CD4-positive, alpha-beta T cell treated with Interleukin-10 for 1 hour (primary cell): ENCODE results near the gene CAMK1D.
"Not testable (repeated sequence)": the region's sequence is repeated elsewhere in the genome, so short reads cannot be mapped to it uniquely, and the experiment has no call there.

Experiments used
- DNase-seq: peaks from one replicate; pipeline ENCODE4 v3.0.0-alpha.2; 2020

CAMK1D gene

GRCh38 chr10:12730809-12731519 lies 381.6 kb downstream of the CAMK1D start:
- no peak for DNase-seq

GRCh38 chr10:12733271-12733670 lies 383.9 kb downstream of the CAMK1D start:
- DNase-seq: no peak

- DNase-seq: no peak
These were observed 386.6 kb downstream of the CAMK1D start for GRCh38 chr10:12735843-12736462.

DNA sequence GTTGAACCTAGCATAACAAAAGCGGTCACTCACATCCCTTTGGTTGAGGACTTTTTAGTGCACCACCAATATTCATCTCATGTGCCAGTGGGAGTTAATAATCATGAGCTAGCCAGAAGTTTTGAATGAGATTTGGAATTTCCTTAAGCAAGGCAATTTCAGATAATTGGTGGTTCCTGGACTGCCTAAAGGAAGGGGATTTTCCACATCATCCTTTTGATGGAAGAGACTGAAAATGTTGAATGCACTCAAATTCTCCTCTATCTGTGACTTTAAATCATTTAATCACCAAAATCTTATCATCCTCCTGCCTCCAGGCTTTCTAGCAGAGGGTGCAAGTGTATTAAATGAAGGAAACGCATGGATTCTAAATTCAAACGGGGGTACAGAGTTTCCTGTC lies 391.5 kb downstream of the CAMK1D start:
- no peak for DNase-seq

GRCh38 chr10:12741360-12741804 lies 392.0 kb downstream of the CAMK1D start:
- DNase-seq: no peak

GRCh38 chr10:12742771-12743170 lies 393.4 kb downstream of the CAMK1D start:
- no peak for DNase-seq

DNA sequence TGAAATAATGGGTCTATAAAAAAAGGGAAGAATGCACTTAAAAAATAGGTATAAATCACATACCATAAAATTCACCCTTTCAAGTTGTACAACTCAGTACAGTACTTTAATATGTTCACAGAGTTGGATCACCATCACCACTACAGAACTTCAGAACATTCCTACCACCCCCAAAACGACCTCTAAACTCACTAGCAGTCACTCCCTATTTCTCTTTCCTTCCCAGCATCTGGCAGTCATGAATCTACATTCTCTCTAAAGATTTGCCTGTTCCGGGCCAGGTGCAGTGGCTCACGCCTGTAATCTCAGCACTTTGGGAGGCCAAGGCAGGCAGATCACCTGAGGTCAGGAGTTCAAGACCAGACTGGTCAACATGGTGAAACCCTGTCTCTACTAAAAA lies 394.1 kb downstream of the CAMK1D start:
- not testable (repeated sequence) for DNase-seq

GRCh38 chr10:12743941-12744340 lies 394.6 kb downstream of the CAMK1D start:
- DNase-seq: no peak

DNA sequence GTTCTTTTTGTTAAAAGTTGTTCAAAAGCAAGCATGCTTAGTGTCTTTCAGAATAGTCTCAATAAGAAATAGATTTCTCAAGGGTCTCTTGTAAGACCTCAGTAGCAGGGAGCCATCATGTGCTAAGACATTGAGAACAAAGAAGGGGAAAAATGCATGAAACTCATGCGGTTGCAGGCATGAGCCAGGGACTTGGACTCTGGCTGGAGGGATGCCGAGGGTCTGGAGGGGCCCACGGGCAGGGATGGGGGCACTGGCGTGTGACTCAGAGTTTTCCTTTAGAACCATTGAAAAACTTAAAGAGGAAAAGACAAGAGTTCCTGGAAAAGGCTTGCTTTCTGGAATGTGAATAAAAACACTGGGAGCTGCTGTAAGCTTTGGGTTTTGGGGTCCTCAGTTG lies 398.8 kb downstream of the CAMK1D start:
- no peak for DNase-seq

DNA sequence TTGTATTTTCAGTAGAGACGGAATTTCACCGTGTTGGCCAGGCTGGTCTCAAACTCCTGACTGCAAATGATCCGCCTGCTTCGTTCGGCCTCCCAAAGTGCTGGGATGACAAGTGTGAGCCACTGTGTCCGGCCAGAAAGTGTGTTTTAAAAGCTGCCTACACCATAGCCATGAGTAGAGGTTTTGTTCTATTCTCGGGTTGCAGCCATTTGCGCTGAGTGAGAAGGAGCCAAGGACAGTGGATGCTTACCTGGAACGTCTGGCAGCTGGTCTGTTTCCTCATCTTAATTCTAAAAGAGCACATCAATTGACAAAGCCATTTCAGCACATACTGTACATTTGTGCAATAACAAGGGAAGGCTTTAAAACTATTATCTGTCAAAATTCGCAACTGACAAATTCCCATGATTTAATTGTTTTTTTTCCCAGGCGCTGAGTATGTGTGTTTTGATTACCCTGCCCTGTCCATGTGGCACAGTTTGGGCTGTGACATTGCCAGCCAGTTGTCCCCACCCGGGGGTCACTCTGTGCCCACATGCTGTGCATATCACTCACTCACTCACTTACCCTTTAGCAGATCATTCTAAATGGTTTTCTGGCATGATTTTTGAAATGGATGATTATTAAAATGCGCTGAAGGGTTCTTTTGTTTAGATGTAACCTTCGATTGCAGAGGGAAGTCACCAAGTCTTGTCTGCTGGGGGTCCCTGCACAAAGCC lies 400.6 kb downstream of the CAMK1D start:
- DNase-seq: no peak

- no peak for DNase-seq
These were observed 401.3 kb downstream of the CAMK1D start for GRCh38 chr10:12750526-12751201.

DNA sequence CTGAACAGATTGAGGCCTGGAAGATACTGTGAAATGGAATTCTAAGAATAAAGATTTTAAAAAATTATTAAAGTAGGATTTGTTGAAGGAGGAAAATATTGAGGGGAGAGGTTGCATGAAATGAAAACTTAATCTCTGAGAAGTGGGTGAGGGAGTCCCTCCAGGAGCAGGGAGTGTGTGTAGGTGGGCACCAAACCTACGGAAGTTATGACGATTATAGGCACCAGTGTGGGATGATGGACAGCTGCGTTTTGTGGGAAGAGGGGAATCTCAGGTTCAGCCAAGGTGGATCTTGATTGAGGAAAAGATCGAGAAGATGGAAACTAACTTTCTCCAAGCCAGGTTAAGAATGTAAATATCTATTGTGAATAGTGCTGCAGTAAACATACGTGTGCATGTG lies 405.7 kb downstream of the CAMK1D start:
- DNase-seq: no peak

GRCh38 chr10:12757351-12757750 lies 408.0 kb downstream of the CAMK1D start:
- no peak for DNase-seq

DNA sequence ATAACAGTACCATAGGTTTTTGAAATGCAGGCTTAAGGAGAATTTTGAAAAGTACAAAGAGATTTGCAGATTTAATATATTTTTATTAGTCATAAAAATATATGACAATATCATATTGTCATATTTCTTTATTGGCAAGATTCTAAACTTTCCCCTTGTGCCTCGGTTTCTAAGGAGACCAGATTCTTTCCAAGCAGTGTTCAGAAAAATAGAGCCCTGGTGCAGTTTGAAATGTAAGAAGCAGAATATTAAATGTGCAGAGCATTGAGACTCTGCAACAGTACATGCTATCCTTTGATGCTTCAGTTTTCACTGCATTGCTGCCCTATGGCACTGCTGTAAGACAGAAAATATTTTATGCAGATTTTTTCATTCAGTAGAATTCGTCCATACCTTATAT lies 408.9 kb downstream of the CAMK1D start:
- no peak for DNase-seq

DNA sequence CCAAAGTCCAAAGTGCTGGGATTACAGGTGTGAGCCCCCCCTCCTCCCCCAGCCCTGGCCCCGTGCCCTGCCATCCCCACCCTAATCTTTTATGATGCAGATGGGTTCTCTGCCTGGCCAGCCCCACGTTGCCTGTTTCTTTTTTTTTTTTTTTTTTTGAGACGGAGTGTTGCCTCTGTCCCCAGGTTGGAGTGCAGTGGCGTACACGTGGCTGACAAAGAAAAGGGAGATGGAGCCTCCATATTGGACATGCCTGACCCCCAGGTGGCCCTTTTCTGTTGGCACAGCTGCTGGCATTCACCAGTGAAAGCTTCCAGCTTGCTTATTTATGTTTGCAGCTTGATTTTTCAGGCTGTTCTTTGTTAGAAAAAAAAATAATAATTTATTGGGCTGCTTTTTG lies 416.9 kb downstream of the CAMK1D start:
- DNase-seq: no peak

- DNase-seq: no peak
These were observed 419.1 kb downstream of the CAMK1D start for GRCh38 chr10:12768156-12769100.

DNA sequence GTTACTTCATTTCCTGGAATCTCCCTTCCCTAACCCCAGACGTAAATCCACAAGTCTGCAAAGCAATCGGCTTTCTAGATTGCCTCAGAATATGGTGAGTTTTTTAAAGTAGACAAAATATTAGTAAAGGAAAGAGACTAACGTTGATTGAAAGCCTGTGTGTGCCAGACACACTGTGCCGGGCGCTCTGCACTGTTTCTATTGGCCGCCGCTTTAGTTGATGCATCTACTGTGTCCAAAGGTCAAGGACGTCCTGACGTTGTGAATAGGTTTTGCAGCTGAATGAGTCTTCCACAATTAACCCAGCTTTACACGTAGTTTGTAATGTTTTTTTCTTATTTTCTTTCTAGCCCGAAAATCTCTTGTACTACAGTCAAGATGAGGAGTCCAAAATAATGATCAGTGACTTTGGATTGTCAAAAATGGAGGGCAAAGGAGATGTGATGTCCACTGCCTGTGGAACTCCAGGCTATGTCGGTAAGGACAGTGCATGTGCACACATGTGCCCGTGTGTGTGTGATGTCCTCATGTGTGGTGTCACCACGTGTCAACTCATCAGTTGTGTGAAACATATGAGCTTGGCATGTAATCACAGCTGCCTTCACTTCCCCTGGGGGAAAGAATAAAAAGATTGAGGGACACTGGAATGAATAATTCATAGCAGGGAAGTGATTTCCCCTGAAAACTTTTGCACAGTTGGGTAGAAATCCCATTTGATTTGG lies 420.1 kb downstream of the CAMK1D start:
- DNase-seq: no peak

- DNase-seq: no peak
These were observed 422.8 kb downstream of the CAMK1D start for GRCh38 chr10:12771981-12772760.

- DNase-seq: no peak
These were observed 423.6 kb downstream of the CAMK1D start for GRCh38 chr10:12772797-12773587.
